CD4-positive, alpha-beta T cell treated with Interferon gamma for 1 hour (primary cell): ENCODE measurements around the gene CENPN.

Experiments used
- DNase-seq: peaks from one replicate; pipeline ENCODE4 v3.0.0-alpha.2; 2020

Gene CENPN

DNA sequence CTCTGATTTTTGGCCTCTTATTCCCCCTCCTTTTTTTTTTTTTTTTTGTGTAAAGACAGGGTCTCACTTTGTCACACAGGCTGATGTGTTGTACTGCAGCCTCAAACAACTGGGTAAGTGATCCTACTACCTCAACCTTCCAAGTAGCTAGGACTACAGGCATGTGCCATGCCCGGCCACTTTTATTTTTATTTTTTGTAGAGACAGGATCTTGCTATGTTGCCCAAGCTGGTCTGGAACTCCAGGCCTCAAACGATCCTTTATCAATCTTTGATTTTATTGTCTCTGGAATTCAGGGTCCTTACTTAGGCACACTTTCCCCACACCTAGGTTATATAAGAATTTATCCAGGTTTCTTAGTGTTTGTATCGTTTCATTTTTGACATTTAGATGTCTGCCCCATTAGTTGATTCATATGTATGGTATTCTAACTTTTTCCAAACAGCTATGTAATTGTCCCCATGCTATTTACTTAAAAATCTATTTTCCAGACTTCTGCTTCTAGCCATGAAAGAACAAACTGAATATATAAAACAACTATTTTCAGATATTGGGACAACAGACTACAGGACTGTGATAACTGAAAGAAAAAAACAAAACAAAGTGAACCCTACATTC lies 14.2 kb upstream of the CENPN start:
- no peak for DNase-seq

DNA sequence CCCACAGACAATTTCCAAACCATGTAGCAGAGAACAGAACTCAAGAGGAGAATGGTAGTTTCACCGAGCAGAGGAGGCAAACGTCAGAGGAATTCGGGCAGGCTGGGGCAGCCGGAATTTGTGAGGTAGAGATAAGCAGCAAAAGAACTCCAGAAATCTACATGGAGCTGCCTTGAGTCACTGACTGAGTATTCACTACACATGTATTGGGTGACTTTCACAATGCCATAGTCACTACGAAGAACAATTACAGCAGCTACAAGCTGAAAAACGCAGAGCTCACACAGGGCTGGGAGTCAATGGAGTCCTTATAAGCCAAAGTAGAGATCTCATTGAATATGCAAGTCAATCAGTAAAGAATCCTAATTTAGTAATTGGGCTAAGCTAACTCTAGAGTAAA lies 13.7 kb upstream of the CENPN start:
- no peak for DNase-seq

DNA sequence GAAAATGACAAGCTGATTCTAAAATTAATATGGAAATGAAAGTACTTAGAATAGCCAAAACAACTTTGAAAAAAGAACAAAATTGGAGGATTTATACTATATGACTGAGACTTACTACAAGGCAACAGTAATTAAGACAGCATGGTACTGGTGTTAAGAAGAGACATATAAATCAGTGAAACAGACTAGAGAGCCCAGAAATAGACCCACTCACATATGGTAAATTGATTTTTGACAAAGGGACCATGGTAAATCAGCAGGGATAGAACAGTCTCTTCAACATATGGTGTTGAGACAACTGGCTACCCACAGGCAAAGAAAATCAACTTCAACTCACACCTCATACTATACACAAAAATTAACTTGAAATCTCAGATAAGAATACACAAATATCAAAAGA lies 13.2 kb upstream of the CENPN start:
- no peak for DNase-seq

DNA sequence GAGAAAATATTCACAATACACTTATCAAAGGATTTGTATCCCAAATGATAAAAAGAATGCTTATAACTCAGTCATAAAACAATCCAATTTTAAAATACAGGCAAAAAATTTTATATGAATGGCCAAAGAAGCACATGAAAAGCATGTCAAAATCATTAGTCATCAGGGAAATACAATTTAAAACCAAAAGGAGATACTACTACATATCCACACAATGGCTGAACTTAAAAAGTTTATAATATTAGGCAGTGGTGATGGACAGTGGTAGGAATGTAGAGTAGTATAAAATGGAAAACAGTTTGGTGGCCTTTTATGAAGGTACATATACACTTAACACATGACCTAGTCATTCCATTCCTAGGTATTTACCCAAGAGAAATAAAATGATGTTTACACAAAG lies 12.6 kb upstream of the CENPN start:
- DNase-seq, result no peak

DNA sequence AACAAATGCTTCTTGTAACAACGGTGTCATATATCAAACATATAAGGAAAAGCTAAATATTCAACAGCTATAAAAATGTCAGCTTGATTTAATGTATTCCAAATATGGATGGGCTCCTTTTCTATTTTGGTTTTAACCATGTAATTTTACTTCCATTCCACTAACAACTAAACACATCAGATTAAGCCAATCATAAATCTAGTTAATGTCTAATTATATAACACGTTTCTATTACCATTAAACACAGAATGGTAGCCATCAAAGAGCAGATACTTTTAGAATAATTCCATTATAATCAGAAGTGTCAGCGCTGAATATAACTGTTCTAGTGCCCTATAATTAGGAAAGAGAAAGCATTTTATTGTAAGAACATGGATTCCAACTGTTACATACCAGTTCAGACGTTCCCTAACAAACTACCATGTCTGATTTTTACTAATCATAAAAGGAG lies 10.3 kb upstream of the CENPN start:
- no peak for DNase-seq

DNA sequence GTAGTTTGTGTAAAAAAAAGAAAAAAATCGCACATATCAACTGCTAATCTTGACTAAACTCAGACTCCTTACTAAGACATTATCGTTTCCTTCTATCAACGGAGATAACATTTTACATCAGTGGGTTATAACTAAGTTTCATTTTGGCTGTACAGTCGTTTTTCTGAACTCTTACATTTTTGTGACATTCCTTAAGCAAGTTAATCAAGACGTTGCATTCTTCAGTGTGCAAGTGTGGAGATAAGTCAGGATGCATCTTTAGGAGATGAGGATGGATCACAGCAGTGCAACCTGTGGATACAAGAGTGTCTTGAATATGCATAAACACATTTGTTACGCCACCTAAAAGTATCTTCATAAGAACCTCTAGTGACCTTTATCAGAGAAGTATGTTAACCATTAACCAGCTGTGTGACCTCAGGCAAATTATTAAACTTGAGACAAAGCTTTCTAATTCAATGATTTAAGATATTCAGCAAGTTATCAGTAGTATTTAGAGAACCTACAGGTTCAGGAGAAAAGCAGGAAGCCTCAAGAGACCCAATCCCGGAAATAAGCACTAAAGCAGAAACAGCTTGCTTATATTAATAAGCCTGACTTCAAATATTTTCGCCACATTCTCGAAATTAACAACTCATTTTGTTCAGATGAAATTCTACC lies 9.7 kb upstream of the CENPN start:
- no peak for DNase-seq

DNA sequence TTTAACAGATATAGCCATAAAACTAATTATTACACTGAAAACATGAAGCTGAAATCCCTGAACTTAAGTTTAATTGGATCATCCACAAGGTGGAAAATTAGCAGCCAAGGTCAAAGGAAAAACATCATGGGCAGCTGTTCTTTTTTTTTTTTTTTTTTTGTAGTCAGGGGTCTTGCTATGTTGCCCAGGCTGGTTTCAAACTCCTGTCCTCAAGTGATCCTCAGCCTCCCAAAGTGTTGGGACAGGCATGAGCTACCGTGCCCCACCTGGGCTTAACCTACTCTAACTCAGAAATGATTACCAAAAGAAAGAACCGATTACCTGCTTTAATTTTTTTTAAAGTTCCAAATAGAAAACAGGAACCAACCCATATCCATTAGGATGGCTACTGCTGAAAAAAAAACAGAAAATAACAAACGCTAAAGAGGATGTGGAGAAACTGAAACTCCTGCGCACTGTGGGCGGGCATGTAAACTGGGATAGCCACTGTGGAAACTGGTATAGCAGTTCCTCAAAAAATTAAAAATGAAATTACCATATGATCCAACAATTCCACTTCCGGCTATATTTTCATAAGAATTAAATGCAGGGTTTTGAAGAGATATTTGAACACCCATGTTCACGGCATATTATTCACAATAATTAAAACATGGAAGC lies 8.9 kb upstream of the CENPN start:
- no peak for DNase-seq

DNA sequence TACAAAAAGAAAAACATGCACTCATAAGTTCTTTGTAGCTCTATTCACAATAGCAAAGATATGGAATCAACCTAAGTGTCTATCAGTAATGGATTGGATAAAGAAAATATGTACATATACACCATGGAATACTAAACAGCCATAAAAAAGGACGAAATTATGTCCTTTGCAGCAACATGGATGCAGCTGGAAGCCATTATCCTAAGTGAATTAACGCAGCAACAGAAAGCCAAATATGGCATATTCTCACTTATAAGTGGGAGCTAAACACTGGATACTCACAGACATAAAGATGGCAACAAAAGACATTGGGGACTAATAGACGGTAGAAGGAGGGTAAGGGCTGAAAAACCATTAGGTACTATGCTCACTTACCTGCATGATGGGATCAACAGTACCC lies 6.1 kb upstream of the CENPN start:
- no peak for DNase-seq

DNA sequence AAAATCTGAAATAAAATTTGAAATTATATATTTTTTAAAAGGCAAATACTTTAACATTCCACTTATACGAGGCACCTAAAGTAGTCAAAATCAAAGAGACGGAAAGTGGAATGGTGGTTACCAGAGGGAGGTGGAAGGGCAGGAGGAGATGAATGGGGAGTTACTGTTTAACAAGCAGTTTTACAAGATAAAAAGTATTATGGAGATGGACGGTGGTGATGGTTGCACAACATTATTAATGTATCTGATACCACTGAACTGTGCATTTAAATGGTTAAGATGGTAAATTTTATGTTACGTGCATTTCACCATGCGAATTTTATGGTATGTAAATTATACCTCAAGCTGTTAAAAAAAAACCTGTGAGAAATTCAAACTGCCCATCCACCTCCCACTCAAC lies 5.7 kb upstream of the CENPN start:
- no peak for DNase-seq

DNA sequence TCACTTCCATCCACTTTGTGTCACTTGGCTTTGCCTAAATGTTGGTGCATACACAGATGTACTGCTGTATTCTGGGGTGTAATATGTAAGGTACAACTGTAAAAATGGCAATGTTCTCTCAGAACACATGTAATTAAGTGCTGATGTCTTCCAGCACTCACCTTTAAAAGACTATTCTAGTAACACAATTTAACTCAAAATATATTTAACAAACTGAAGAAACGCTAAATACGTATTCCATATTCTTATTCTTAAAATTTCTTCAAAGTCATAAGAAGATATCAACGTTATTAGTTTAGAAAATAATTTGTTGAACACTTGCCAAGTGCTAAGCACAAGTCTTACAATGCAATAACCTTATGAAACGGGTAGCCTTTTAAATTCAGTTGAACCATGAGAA lies 4.0 kb upstream of the CENPN start:
- no peak for DNase-seq

DNA sequence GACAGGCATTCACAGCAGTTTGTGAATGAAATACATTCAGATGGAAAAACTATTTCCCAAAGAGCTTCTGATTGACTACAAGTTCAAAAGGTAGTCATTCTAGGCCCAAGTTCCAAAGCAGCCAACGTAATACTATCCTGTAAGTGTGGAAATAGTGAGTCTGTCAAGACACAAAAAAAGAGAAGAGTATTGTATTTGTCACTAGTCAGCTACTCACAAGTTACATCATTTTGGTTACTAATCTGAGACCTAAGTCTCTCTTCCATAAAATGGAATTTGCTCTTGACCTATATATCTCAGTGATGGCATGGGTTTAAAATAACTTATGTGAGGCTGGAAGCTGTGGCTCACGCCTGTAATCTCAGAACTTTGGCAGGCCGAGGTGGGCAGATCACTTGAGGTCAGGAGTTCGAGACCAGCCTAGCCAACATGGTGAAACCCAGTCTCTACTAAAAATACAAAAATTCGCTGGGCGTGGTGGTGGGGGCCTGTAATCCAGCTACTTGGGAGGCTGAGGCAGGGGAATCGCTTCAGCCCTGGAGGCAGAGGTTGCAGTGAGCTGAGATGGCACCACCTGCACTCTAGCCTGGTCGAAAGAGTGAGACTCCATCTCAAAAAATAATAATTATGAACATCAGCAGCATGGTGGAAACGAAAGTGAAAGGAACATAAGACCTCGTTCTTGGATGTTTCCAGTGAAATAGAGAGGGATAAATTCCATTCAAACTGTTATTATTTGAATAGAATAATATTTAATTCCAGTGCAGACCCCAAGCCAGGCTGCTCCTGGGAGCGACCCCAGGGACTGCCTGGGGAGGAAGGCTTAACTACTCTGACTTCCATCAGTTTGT lies 3.2 kb upstream of the CENPN start:
- DNase-seq, result no peak

DNA sequence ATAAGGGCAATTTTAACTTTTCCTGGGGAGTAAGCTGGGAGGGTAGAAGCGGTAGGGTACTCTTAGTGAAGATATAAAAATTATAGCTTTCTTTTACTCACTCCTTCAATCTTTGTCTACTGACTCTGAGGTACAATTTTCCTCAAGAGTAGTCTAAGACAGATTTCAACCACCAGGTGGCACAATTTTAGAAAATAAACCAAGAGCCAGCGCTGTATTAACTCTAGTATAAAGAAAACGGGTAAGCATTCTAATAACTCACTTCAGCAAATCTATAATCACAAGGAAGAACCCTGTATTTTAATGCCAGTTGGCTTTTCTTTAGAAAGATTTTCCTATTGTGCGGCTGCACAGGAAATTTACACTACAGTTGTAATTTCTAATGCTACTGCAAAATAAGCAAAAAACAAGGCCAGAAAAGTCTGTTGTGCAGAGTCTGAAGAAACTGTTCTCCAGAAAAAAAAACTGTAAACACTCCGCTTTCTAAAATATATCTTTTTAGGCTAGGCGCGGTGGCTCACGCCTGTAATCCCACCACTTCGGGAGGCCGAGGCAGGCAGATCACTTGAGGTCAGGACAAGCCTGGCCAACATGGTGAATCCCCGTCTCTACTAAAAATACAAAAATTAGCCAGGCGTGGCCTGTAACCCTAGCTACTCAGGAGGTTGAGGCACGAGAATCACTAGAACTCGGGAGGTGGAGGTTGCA lies 2.2 kb upstream of the CENPN start:
- DNase-seq, result no peak

DNA sequence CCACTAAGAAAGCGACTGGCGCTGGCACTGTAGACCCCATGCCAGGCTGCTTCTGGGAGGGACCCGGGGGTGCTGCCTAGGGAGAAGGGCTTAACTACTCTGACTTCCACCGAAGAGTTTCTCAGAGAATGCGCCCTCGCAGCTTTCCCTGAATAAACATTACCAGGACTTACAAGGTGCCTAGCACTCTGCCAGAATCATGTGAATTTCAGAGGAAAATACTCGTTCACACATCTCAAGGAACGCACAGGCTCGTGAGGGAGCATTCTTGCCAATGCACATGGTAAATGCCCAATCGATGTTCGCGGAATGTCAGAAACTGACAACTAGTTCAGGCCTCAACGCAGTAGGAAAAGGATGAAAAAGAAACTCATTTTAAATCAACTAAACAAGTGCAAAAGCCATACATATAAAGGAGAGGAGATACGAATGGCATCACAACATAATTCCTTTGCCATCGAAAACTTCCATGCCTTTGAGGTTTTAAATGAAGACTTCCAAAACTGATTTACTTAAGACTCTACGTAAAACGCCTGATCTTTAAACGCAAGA lies 1.3 kb upstream of the CENPN start:
- no peak for DNase-seq

DNA sequence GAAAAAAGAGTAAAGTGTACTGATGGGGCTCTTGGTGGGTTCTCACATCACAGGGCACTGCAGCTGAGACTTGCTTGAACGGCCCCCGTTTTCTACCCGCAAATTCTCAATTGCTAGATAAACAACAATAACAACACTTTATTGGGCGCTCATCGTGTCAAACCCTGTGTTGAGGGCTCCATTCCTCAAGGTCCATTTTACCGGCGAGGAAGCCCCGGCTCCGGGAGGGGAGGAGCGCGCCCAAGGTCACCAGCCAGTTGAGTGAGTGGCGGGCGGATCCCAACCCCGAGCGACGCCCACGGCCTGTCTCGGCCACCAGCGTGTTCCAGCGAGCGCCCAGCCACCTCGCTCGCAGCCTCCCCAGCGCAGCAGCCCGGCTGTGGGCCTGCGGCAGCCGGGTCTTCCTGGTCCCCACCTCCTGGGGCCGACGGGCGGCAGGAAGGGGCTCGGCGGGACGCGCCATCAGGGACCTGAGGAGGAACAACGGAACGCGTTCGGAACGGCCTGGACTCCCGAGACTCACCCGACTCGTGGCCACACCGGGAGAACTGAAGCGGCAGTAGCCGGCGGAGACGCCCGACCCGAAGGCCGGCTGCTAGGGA lies 702 bp upstream of the CENPN start:
- DNase-seq, result peak; percentile 66

DNA sequence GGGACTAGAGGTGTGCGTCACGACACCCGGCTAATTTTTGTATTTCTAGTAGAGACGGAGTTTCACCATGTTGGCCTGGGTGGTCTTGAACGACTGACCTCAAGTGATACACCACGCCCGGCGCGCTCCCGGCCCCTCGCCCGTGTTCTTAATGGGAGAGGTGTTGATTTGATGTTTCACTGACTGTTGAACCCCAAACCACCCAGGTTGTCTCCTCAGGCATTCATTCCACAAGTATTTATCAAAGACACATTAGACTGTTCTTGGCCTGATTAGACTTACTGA lies 1.4 kb downstream of the CENPN start:
- DNase-seq, result no peak

DNA sequence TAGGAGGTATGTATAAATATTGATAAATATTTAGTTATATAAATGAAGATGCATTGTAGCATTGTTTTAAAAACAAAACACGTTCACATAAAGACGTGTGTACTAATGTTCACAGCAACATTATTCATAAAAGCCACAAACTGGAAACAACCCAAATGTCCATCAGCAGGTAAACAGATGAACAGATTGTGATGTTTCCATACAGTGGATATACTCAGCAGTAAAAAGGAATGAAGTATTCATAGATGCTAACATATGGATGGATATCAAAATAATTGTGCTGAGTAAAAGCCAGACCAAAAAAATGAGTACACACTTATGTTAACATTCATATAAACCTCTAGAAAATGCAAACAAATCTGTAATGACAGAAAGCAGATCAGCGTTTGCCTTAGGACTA lies 6.0 kb downstream of the CENPN start:
- DNase-seq, result no peak

DNA sequence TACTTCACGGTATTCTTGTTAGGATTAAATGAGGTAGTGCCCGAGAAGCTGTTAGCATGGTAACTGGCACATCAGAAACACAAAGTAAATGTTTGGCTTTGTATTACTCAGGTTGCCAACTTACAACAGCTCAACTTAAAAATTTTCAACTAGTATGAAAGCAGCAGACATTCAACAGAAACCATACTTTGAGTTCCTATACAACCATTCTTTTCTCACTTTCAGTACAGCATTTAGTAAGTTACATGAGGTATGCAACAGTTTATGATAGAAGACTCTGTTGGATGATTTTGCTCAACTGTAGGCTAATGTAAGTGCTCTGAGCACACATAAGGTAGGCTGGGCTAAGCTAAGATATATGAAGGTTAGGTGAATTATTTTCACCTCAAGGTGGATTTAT lies 7.7 kb downstream of the CENPN start:
- DNase-seq, result no peak

DNA sequence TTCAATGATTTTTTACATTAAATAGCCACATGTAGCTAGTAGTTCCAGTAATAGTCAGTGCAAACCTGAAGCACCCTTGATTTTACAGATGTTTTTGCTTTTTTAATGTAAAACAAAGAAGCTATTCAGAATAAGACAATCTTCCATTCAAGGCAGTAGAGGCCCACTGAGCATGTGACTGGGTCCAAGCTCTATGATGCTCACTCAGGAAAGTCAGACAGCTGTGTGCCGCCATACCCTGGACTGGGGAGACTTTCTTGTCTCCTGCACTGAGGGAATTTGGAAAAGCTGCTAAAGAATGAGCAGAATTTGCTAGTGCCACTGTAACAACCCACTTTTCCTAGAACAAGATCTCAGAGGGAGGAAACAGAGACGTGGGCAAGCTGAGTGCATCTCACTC lies 11.5 kb downstream of the CENPN start:
- DNase-seq, result no peak

DNA sequence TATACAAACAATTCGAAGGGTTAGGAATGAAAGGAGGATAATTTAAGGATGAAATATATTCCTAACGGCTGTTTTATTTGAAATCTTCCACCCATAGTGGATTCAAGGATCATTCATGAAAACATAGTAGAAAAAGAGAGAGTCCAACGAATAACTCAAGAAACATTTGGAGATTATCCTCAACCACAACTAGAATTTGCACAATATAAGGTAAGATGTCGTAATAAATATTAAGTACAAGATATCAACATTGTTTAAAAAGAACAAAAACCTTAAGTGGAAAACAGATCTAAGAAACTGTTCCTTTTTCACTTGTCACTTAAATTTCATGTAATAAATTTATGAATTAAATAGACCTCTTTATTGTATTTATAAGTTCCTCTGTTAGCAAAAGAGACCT lies 19.4 kb downstream of the CENPN start:
- DNase-seq, result no peak

DNA sequence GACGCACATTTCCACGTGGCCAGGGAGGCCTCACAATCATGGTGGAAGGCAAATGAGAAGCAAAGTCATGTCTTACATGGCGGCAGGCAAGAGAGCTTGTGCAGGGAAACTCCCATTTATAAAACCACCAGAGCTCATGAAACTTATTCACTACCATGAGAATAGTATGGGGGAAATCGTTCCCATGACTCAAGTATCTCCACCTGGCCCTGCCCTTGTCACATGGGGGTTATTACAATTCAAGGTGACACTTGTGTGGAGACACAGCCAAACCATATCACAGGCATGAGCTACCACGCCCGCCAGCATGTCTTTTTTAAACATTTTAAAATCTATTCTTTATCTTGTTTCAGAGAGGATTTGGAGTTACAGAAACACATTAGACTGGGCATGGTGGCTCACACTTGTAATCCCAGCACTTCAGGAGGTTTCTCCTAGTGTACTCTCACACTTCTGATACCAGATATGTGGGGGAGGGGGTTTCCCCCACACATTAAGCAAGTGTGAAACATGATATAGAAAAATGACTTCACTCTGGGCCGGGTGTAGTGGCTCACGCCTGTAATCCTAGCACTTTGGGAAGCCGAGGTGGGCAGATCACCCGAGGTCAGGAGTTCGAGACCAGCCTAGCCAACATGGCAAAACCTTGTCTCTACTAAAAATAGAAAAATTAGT lies 23.1 kb downstream of the CENPN start:
- DNase-seq, result no peak

DNA sequence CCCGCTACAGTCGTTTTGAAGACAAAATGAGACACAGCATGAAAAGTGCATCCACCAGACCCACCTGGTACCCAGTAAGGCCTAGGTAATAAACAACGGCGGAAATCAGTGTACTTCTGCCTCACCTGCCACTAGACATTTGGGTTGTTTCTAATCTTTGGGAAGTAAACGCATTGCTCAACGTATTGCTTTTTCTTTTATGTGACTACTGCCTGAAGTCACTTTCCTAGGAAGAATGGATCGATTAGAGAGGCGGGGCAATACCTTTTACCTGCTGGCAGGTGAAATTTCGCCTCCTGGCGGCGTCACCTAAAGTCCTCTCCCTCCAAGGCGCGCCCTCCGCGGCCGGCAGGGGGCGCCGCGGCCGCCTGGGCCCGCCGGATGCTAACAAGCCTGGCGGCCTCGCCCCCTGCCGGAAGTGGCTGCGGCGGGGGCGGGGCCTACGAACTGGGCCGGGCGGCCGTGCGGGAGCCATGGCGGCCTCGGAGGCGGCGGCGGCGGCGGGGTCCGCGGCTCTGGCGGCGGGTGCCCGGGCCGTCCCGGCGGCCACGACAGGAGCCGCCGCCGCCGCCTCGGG lies 28.5 kb downstream of the CENPN start, which contains the start of gene ATMIN:
Gene ATMIN (plus strand): TSS at position 445 of the 577 bp plus-strand sequence. CDS start 29 bp downstream, at position 474.
- DNase-seq, result peak; percentile 87
